AG04449 (cell line): ENCODE data around the gene GSTA4.

Source experiments
- CTCF ChIA-PET: fragments of 350-600 bp; formaldehyde crosslinking; extraction: SDS; loops from one replicate; lab custom pipeline; 2021; ENCODE audit warnings: antibody characterized with exemption; lab: Yijun Ruan, JAX
- POLR2A ChIA-PET: fragments of 400-600, 350-600 bp; formaldehyde crosslinking; extraction: SDS; loops from one replicate; lab custom pipeline; 2020; ENCODE audit warnings: antibody characterized with exemption, inconsistent platforms; lab: Yijun Ruan, JAX
- DNase-seq: peaks from one replicate; pipeline ENCODE4 v3.0.0-alpha.2; 2010; ENCODE audit warnings: low read depth, low spot score
- H3K4me3 ChIP-seq: 2 replicates; pipeline ENCODE4 v1.5.1; 2011; ENCODE audit warnings: low read depth, mild to moderate bottlenecking, control low read depth, low read length
- CTCF ChIP-seq: IDR thresholded peaks from one replicate; pipeline ENCODE4 v1.5.1; 2011; ENCODE audit warnings: mild to moderate bottlenecking, moderate library complexity, low read length, control low read depth, inconsistent platforms; ENCODE audit not compliant: insufficient read depth; ENCODE audit errors: missing control alignments

GSTA4 gene

DNA sequence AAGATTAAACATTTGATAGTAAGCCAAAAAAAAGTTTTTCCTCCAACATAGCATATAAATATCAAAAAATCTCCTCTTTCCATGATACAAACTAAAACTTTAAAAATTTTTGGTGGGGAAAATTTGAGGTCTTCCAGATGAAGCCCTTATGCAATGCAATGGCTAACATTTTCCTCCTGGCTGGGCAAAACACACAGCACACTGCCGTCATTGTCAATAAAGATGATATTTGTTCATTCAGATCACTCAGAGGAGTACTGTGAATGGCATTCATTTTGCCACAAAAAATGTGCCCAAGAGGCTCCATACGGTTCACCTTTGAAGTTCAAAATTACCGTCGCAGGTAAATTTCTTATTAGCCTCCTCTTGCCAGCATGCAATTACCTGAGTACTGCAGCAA is 36.2 kb upstream of the GSTA4 start:
- no peak overlapping the region for H3K4me3 ChIP-seq
- DNase-seq = no peak
- ChIA-PET CTCF (interaction anchor here (1.1 to 3.7 kb wide), 3 partner anchors 11 to 31 kb away, joined by 3 to 9 read pairs (median 6); no protein-coding TSS in a partner anchor), POLR2A (no interaction called here)
- TF ChIP-seq CTCF = no peak

DNA sequence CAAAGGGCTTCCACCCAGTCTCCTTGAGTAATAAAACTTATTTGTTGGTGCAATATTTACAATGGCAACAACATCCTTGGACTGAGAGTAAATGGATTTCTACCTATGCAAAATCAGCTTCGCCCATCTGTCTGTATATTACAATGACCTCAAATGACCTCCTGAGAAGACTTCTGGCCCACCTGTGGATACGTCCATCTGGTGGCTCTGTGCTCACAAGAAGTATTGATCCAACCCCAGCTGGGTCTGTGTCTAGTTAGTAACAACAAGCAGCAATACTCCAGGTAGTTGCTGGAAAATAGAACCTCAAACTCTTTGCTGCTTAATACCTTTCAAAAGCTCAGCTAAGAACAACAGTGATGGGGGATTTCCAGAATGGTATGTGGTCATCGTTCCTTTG is 34.7 kb upstream of the GSTA4 start:
- no peak overlapping the region for H3K4me3 ChIP-seq
- CTCF ChIA-PET = interaction anchor here (1.0 to 3.7 kb wide), 3 partner anchors 30 to 34 kb away, joined by 5 to 9 read pairs (median 5); partner anchors contain the start of gene GSTA4
- DNase-seq = no peak
- TF ChIP-seq CTCF = no peak
- POLR2A ChIA-PET = no interaction called here

DNA sequence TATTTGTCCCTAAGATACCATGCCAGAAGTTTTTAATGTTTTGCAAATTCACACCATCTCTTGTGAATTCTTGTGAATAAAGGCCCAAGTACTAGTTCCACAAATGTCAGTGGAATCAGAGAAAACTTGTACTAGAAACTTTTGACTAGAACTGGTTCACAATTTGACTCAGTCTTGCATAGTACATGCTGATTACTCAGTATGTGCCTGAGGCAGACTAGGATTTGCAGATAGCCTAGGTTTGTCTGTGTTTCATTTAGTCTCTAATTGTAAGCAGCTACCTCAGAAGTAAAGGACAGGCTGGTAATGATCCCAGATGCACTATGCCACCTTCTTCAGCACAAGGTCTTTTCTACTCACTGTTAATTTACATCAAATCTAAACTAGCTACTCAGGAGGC is 34.2 kb upstream of the GSTA4 start:
- no peak for TF ChIP-seq CTCF
- no peak for DNase-seq
- ChIA-PET POLR2A (no interaction called here), CTCF (interaction anchor here (1.4 to 3.7 kb wide), 3 partner anchors 29 to 34 kb away, joined by 5 to 9 read pairs (median 5); partner anchors contain the start of gene GSTA4)
- H3K4me3 ChIP-seq = no peak overlapping the region

DNA sequence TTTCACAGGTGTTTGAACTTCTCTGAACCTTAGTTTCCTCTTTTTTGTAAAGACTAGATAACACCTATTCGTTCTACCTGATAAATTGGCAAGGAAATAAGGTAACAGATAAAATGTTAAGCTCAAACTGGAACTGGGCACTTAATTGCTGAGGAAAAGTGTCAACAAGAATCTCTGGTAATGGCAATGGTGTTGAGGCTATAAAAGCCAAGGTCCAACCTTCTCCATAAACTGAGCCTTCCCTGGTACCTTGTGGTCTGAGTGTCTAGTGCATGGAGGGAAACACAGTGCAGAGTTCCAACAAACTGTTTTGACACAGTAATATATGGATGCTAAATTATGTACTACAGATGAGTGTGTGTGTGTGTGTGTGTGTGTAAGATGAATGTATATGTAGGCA is 33.4 kb upstream of the GSTA4 start:
- H3K4me3 ChIP-seq = no peak overlapping the region
- no peak for DNase-seq
- POLR2A ChIA-PET = no interaction called here
- CTCF ChIA-PET = interaction anchor here (1.6 kb wide), 1 partner anchor 32 kb away, joined by 5 read pairs; no protein-coding TSS in a partner anchor
- TF ChIP-seq CTCF = no peak

- POLR2A ChIA-PET = no interaction called here
- CTCF ChIA-PET = no interaction called here
Observed at GRCh38 chr6:53027131-53027718, 32.1 kb upstream of the GSTA4 start.

More at GRCh38 chr6:53027131-53027718, 32.1 kb upstream of the GSTA4 start:
- no peak overlapping the region for H3K4me3 ChIP-seq
- TF ChIP-seq CTCF = no peak
- no peak for DNase-seq
